Smooth muscle cell (in vitro differentiated cells): ENCODE measurements around the gene HYAL3. TPM values are rescaled to one million over a fixed set of nuclear protein-coding genes. Genes with fewer than 3 reads are reported as not detected.

Experiments used
- DNase-seq: peaks from one replicate; lab custom pipeline; 2025; ENCODE audit not compliant: unreplicated experiment; lab: John Stamatoyannopoulos, UW
- H2AFZ ChIP-seq: fragments of 200-600 bp; sonication (generic); 2 replicates; pipeline ENCODE4 v1.6.0; 2016; ENCODE audit warnings: antibody characterized with exemption, low read depth, mild to moderate bottlenecking
- H3F3A ChIP-seq: fragments of 200-600 bp; sonication (generic); 2 replicates; pipeline ENCODE4 v1.6.0; 2017; ENCODE audit warnings: antibody characterized with exemption, low read depth
- H3K27ac ChIP-seq: fragments of 200-600 bp; sonication (generic); 2 replicates; pipeline ENCODE4 v1.5.1; 2016; ENCODE audit warnings: low read depth, mild to moderate bottlenecking
- H3K27me3 ChIP-seq: fragments of 200-600 bp; sonication (generic); 2 replicates; pipeline ENCODE4 v1.6.1; 2016; ENCODE audit warnings: low read depth, mild to moderate bottlenecking
- H3K36me3 ChIP-seq: fragments of 200-600 bp; sonication (generic); 2 replicates; pipeline ENCODE4 v1.5.1; 2016; ENCODE audit warnings: low read depth
- H3K4me1 ChIP-seq: fragments of 200-600 bp; sonication (generic); 2 replicates; pipeline ENCODE4 v1.5.1; 2016; ENCODE audit warnings: low read depth
- H3K4me2 ChIP-seq: fragments of 200-600 bp; sonication (generic); 2 replicates; pipeline ENCODE4 v1.6.0; 2016; ENCODE audit warnings: mild to moderate bottlenecking
- H3K4me3 ChIP-seq: fragments of 200-600 bp; sonication (generic); 2 replicates; pipeline ENCODE4 v1.5.1; 2016; ENCODE audit warnings: mild to moderate bottlenecking
- H3K79me2 ChIP-seq: fragments of 200-600 bp; sonication (generic); 2 replicates; pipeline ENCODE4 v1.6.0; 2016; ENCODE audit warnings: low read depth, mild to moderate bottlenecking
- H3K9ac ChIP-seq: fragments of 200-600 bp; sonication (generic); 2 replicates; pipeline ENCODE4 v1.6.0; 2016; ENCODE audit warnings: low read depth
- H3K9me3 ChIP-seq: fragments of 200-600 bp; sonication (generic); replicated peaks from 2 replicates; pipeline ENCODE4 v1.5.1; 2016; ENCODE audit warnings: low read depth
- H4K20me1 ChIP-seq: fragments of 200-600 bp; sonication (generic); 2 replicates; pipeline ENCODE4 v1.6.0; 2016; ENCODE audit warnings: low read depth
- CTCF ChIP-seq: fragments of 200-600 bp; sonication (generic); IDR thresholded peaks from 2 replicates; pipeline ENCODE4 v1.5.1; 2017; ENCODE audit warnings: borderline replicate concordance, mild to moderate bottlenecking, antibody characterized with exemption; ENCODE audit not compliant: insufficient read depth, poor library complexity, severe bottlenecking
- WGBS: methylation state at CpG from one replicate; pipeline ENCODE4 v1.1.7; 2016; ENCODE audit warnings: low lambda C conversion rate; 5-methylcytosine and 5-hydroxymethylcytosine counted together
- polyA plus RNA-seq: library from polyadenylated mRNA; unstranded; fragments of >200 nt; fragmentation: Nextera tagmentation; extraction: Ambion mirVana; gene quantifications from 2 replicates; pipeline ENCODE4 v1.2.1, GENCODE V29; 2016
- total RNA-seq: library from RNA; depleted of rRNA; stranded (reverse); fragments of >200 nt; gene quantifications from 2 replicates; pipeline ENCODE4 v1.2.3, GENCODE V29; 2014

Gene HYAL3
- total and polyA plus RNA-seq, 2 experiments from 2014 or later, result 2.5 to 3.7 TPM

- no peak overlapping the region for H2AFZ ChIP-seq
- H4K20me1 ChIP-seq, result peaks cover 78% of the 10 kb centered on the region
- H3K4me1 ChIP-seq, result peaks cover 23% of the 10 kb centered on the region
Observed at GRCh38 chr3:50248387-50248786, 50.8 kb downstream of the HYAL3 start.

GRCh38 chr3:50246517-50246954, 52.7 kb downstream of the HYAL3 start:
- peak overlapping the region; percentile 74 for H3K9ac ChIP-seq
- H3K36me3 ChIP-seq, result no peaks in the 10 kb centered on the region
- peak; percentile 65 for DNase-seq
- peaks cover 39% of the 10 kb centered on the region for H3K4me1 ChIP-seq
- whole genome bisulfite sequencing, result 18% methylated on average over 9 of the region's 10 CpGs
- peak overlapping the region; percentile 93 for H3K27ac ChIP-seq
- H3K79me2 ChIP-seq, result peaks cover 93% of the 10 kb centered on the region
- no peak overlapping the region for H2AFZ ChIP-seq
- peaks cover 23% of the 10 kb centered on the region for H3F3A ChIP-seq
- H3K4me3 ChIP-seq, result peak overlapping the region; percentile 42
- H4K20me1 ChIP-seq, result peaks cover 79% of the 10 kb centered on the region
- H3K9me3 ChIP-seq, result no peaks in the 10 kb centered on the region
- H3K27me3 ChIP-seq, result no peaks in the 10 kb centered on the region
- peak overlapping the region; percentile 86 for H3K4me2 ChIP-seq
- TF ChIP-seq CTCF, result no peak

More at GRCh38 chr3:50248387-50248786, 50.8 kb downstream of the HYAL3 start:
- H3K36me3 ChIP-seq, result no peaks in the 10 kb centered on the region
- H3K27ac ChIP-seq, result peak overlapping the region; percentile 93
- H3K4me3 ChIP-seq, result no peak overlapping the region
- H3K9me3 ChIP-seq, result no peaks in the 10 kb centered on the region
- DNase-seq, result no peak
- H3F3A ChIP-seq, result peaks cover 18% of the 10 kb centered on the region
- 65% methylated on average over 3 of the region's 3 CpGs for WGBS
- H3K79me2 ChIP-seq, result peaks cover 92% of the 10 kb centered on the region
- peak overlapping the region; percentile 18 for H3K4me2 ChIP-seq
- H3K27me3 ChIP-seq, result no peaks in the 10 kb centered on the region
- no peak for TF ChIP-seq CTCF
- no peak overlapping the region for H3K9ac ChIP-seq

- WGBS, result 8% methylated on average over 18 of the region's 25 CpGs
- TF ChIP-seq CTCF, result peak; percentile 99
- Histone ChIP-seq H3K4me2 (peak overlapping the region; percentile 86), H3F3A (peaks cover 23% of the 10 kb centered on the region), H3K4me3 (peak overlapping the region; percentile 42), H2AFZ (no peak overlapping the region), H3K4me1 (peaks cover 43% of the 10 kb centered on the region), H4K20me1 (peaks cover 79% of the 10 kb centered on the region), H3K27me3 (no peaks in the 10 kb centered on the region), H3K27ac (peak overlapping the region; percentile 93), H3K9ac (peak overlapping the region; percentile 74), H3K36me3 (no peaks in the 10 kb centered on the region), H3K79me2 (peaks cover 93% of the 10 kb centered on the region), H3K9me3 (no peaks in the 10 kb centered on the region)
- DNase-seq, result peak; percentile 83
Observed at GRCh38 chr3:50245831-50246516, 53.2 kb downstream of the HYAL3 start.
